PC-3 (cell line): ENCODE results near the gene DGLUCY. TPM values are rescaled to one million over a fixed set of nuclear protein-coding genes. Genes with fewer than 3 reads are reported as not detected.

ENCODE experiments used
- ATAC-seq: fragments of 200-7000 bp; cut with Tn5 transposase; 2 replicates; pipeline ENCODE4 v1.9.1; 2020; ENCODE audit warnings: mild to moderate bottlenecking, moderate library complexity
- BruUV-seq: library from RNA; stranded (reverse); fragments of 400-500 nt; replicated peaks from 2 replicates; lab custom pipeline; 2021; lab: Mats Ljungman, UMichigan
- CTCF ChIA-PET: fragments of 300-600 bp; sonication (Branson Sonifier 250); formaldehyde crosslinking; loops from one replicate; lab custom pipeline; 2022; ENCODE audit warnings: antibody characterized with exemption; lab: Charles Lee
- POLR2A ChIA-PET: fragments of 300-600 bp; sonication (Branson Sonifier 250); formaldehyde crosslinking; loops from one replicate; lab custom pipeline; 2022; ENCODE audit warnings: antibody characterized with exemption; ENCODE audit not compliant: unreplicated experiment; lab: Charles Lee
- DNase-seq: peaks from one replicate; pipeline ENCODE4 v3.0.0-alpha.2; 2015
- H2AFZ ChIP-seq: fragments of 300-600 bp; sonication (generic); 2 replicates; pipeline ENCODE4 v1.6.0; 2016; ENCODE audit warnings: antibody characterized with exemption, low read length
- H3F3A ChIP-seq: fragments of 300-600 bp; sonication (generic); one replicate; pipeline ENCODE4 v1.6.0; 2017; ENCODE audit warnings: antibody characterized with exemption, low read length, control low read depth, mild to moderate bottlenecking; ENCODE audit not compliant: unreplicated experiment
- H3K27ac ChIP-seq: fragments of 300-600 bp; sonication (generic); 2 replicates; pipeline ENCODE4 v1.5.1; 2016; ENCODE audit warnings: mild to moderate bottlenecking, low read length
- H3K27me3 ChIP-seq: fragments of 300-600 bp; sonication (generic); 2 replicates; pipeline ENCODE4 v1.6.1; 2016; ENCODE audit warnings: low read length, mixed read lengths
- H3K36me3 ChIP-seq: fragments of 300-600 bp; sonication (generic); 2 replicates; pipeline ENCODE4 v1.6.1; 2016; ENCODE audit warnings: low read depth, mixed run types, low read length, mixed read lengths
- H3K4me1 ChIP-seq: fragments of 300-600 bp; sonication (generic); 2 replicates; pipeline ENCODE4 v1.5.1; 2016; ENCODE audit warnings: low read length; ENCODE audit not compliant: insufficient read depth
- H3K4me2 ChIP-seq: fragments of 300-600 bp; sonication (generic); 2 replicates; pipeline ENCODE4 v1.6.0; 2016; ENCODE audit warnings: low read length
- H3K4me3 ChIP-seq: fragments of 300-600 bp; sonication (generic); 2 replicates; pipeline ENCODE4 v1.5.1; 2016; ENCODE audit warnings: mild to moderate bottlenecking, low read length, mixed read lengths
- H3K79me2 ChIP-seq: fragments of 300-600 bp; sonication (generic); 2 replicates; pipeline ENCODE4 v1.6.1; 2017; ENCODE audit warnings: low read length, mixed read lengths
- H3K9ac ChIP-seq: fragments of 300-600 bp; sonication (generic); 2 replicates; pipeline ENCODE4 v1.6.0; 2016; ENCODE audit warnings: mild to moderate bottlenecking, low read length
- H3K9me2 ChIP-seq: fragments of 300-600 bp; sonication (generic); replicated peaks from 2 replicates; pipeline ENCODE4 v1.6.1; 2016; ENCODE audit warnings: mixed run types, low read length, mixed read lengths
- H3K9me3 ChIP-seq: fragments of 300-600 bp; sonication (generic); 2 replicates; pipeline ENCODE4 v1.6.1; 2016; ENCODE audit warnings: low read length, mixed read lengths
- H4K20me1 ChIP-seq: fragments of 300-600 bp; sonication (generic); 2 replicates; pipeline ENCODE4 v1.6.1; 2016; ENCODE audit warnings: low read length, mixed read lengths
- CTCF ChIP-seq: fragments of 300-600 bp; sonication (generic); conservative IDR thresholded peaks from 2 replicates; pipeline ENCODE4 v1.5.1; 2017; ENCODE audit warnings: antibody characterized with exemption, low read depth, mild to moderate bottlenecking, low read length
- EZH2 ChIP-seq: fragments of 300-600 bp; sonication (generic); IDR thresholded peaks from one replicate; pipeline ENCODE4 v1.6.1; 2017; ENCODE audit warnings: antibody characterized with exemption, mild to moderate bottlenecking, low read length; ENCODE audit not compliant: unreplicated experiment
- EZH2phosphoT487 ChIP-seq: fragments of 300-600 bp; sonication (generic); IDR thresholded peaks from 2 replicates; pipeline ENCODE4 v1.6.1; 2018; ENCODE audit warnings: mild to moderate bottlenecking, antibody characterized with exemption, low read length, borderline replicate concordance
- intact Hi-C: fragments of 100-400 bp; cut with micrococcal nuclease; formaldehyde crosslinking; loops from 2 replicates; pipeline ENCODE4 v1.9.0; 2023
- total RNA-seq: library from RNA; depleted of rRNA; stranded (reverse); fragments of >200 nt; gene quantifications from 2 replicates; pipeline ENCODE4 v1.2.3, GENCODE V29; 2014

Gene DGLUCY
- total RNA-seq, 1 experiment from 2014 or later = 0.84 TPM

GRCh38 chr14:91116913-91117588, 3.2 kb downstream of the DGLUCY start:
- Histone ChIP-seq H3K4me2 (no peak overlapping the region), H3K79me2 (no peaks in the 10 kb centered on the region), H3F3A (no peaks in the 10 kb centered on the region), H3K9ac (no peak overlapping the region), H3K4me1 (peaks cover 21% of the 10 kb centered on the region), H3K4me3 (no peak overlapping the region), H3K27ac (no peak overlapping the region), H4K20me1 (no peaks in the 10 kb centered on the region), H2AFZ (no peak overlapping the region), H3K27me3 (no peaks in the 10 kb centered on the region), H3K9me2 (no peaks in the 10 kb centered on the region), H3K36me3 (no peaks in the 10 kb centered on the region), H3K9me3 (no peaks in the 10 kb centered on the region)
- POLR2A ChIA-PET = interaction anchor here (0.6 kb wide), 1 partner anchor 20 kb away, joined by 3 read pairs; no protein-coding TSS in a partner anchor
- no TSS peak for BruUV-seq
- CTCF ChIA-PET = no interaction called here
- TF ChIP-seq EZH2phosphoT487 = no peak
- TF ChIP-seq EZH2 = no peak
- TF ChIP-seq CTCF = no peak
- DNase-seq (no peak), ATAC-seq (no peak)
- intact Hi-C loops = no loop called here

DNA sequence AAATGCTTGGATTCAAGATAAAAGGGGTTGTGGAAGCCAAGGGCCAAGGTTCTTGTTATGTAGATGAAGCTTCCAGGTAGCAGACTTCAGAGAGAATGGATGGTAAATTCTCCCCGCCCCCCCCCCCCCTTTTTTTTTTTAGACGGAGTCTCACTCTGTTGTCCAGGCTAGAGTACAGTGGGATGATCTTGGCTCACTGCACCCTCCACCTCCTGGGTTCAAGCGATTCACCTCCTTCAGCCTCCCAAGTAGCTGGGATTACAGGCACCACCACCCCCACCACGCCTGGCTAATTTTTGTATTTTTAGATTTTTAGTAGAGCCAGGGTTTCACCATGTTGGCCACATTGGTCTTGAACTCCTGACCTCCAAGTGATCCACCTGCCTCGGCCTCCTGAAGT, 4.1 kb downstream of the DGLUCY start:
- no peak for TF ChIP-seq CTCF
- TF ChIP-seq EZH2 = no peak
- TF ChIP-seq EZH2phosphoT487 = no peak
- Histone ChIP-seq H3K9ac (no peak overlapping the region), H3K9me3 (no peaks in the 10 kb centered on the region), H3F3A (no peaks in the 10 kb centered on the region), H3K27ac (no peak overlapping the region), H3K9me2 (no peaks in the 10 kb centered on the region), H3K27me3 (no peaks in the 10 kb centered on the region), H3K36me3 (no peaks in the 10 kb centered on the region), H3K4me2 (no peak overlapping the region), H2AFZ (no peak overlapping the region), H3K4me3 (no peak overlapping the region), H3K4me1 (peaks cover 21% of the 10 kb centered on the region), H3K79me2 (no peaks in the 10 kb centered on the region), H4K20me1 (no peaks in the 10 kb centered on the region)
- ChIA-PET CTCF (no interaction called here), POLR2A (interaction anchor here (0.7 kb wide), 1 partner anchor 19 kb away, joined by 3 read pairs; no protein-coding TSS in a partner anchor)
- intact Hi-C loops = no loop called here
- ATAC-seq = no peak
- no TSS peak for BruUV-seq
- no peak for DNase-seq

- POLR2A ChIA-PET = interaction anchor here (0.7 kb wide), 1 partner anchor 19 kb away, joined by 3 read pairs; no protein-coding TSS in a partner anchor
- H3K36me3 ChIP-seq = no peaks in the 10 kb centered on the region
- no peak overlapping the region for H3K4me2 ChIP-seq
- H3K79me2 ChIP-seq = no peaks in the 10 kb centered on the region
- CTCF ChIA-PET = no interaction called here
- ATAC-seq (no peak), DNase-seq (no peak)
- no peak overlapping the region for H3K4me3 ChIP-seq
- H3F3A ChIP-seq = no peaks in the 10 kb centered on the region
- no TSS peak for BruUV-seq
- H3K4me1 ChIP-seq = peaks cover 21% of the 10 kb centered on the region
- no peaks in the 10 kb centered on the region for H3K9me3 ChIP-seq
- intact Hi-C loops = no loop called here
- no peaks in the 10 kb centered on the region for H3K27me3 ChIP-seq
- H3K9me2 ChIP-seq = no peaks in the 10 kb centered on the region
- H3K27ac ChIP-seq = no peak overlapping the region
- TF ChIP-seq CTCF = no peak
- TF ChIP-seq EZH2 = no peak
- TF ChIP-seq EZH2phosphoT487 = no peak
- H3K9ac ChIP-seq = no peak overlapping the region
- H4K20me1 ChIP-seq = no peaks in the 10 kb centered on the region
- H2AFZ ChIP-seq = no peak overlapping the region
Observed at GRCh38 chr14:91118511-91119068, 4.7 kb downstream of the DGLUCY start.
